Hepatocyte (in vitro differentiated cells): ENCODE data around the gene IL23A. TPM values are rescaled to one million over a fixed set of nuclear protein-coding genes. Genes with fewer than 3 reads are reported as not detected.

Source experiments
- DNase-seq: peaks from one replicate; pipeline ENCODE4 v3.0.0-alpha.2; 2016; ENCODE audit warnings: low spot score
- H2AFZ ChIP-seq: fragments of 200-600 bp; sonication (generic); 2 replicates; pipeline ENCODE4 v1.6.0; 2016; ENCODE audit warnings: antibody characterized with exemption, mild to moderate bottlenecking
- H3K27ac ChIP-seq: fragments of 200-600 bp; sonication (generic); 2 replicates; pipeline ENCODE4 v1.5.1; 2016; ENCODE audit warnings: mild to moderate bottlenecking
- H3K27me3 ChIP-seq: fragments of 200-600 bp; sonication (generic); 2 replicates; pipeline ENCODE4 v1.6.1; 2016
- H3K36me3 ChIP-seq: fragments of 200-600 bp; sonication (generic); replicated peaks from 2 replicates; pipeline ENCODE4 v1.5.1; 2016; ENCODE audit warnings: low read depth; ENCODE audit not compliant: insufficient read depth
- H3K4me1 ChIP-seq: fragments of 200-600 bp; sonication (generic); 2 replicates; pipeline ENCODE4 v1.5.1; 2016; ENCODE audit warnings: mild to moderate bottlenecking, moderate library complexity; ENCODE audit not compliant: insufficient read depth
- H3K4me2 ChIP-seq: fragments of 200-600 bp; sonication (generic); 2 replicates; pipeline ENCODE4 v1.6.0; 2016
- H3K4me3 ChIP-seq: fragments of 200-600 bp; sonication (generic); 2 replicates; pipeline ENCODE4 v1.5.1; 2016; ENCODE audit warnings: mild to moderate bottlenecking
- H3K79me2 ChIP-seq: fragments of 200-600 bp; sonication (generic); 2 replicates; pipeline ENCODE4 v1.6.0; 2017; ENCODE audit warnings: mild to moderate bottlenecking
- H3K9me2 ChIP-seq: fragments of 200-600 bp; sonication (generic); replicated peaks from 2 replicates; pipeline ENCODE4 v1.6.0; 2017; ENCODE audit warnings: mild to moderate bottlenecking; ENCODE audit not compliant: insufficient read depth
- H3K9me3 ChIP-seq: fragments of 200-600 bp; sonication (generic); 2 replicates; pipeline ENCODE4 v1.5.1; 2016; ENCODE audit warnings: low read depth, mild to moderate bottlenecking
- H4K20me1 ChIP-seq: fragments of 200-600 bp; sonication (generic); 2 replicates; pipeline ENCODE4 v1.6.0; 2016; ENCODE audit warnings: mild to moderate bottlenecking; ENCODE audit not compliant: insufficient read depth, poor library complexity, severe bottlenecking
- CTCF ChIP-seq: fragments of 200-600 bp; sonication (generic); IDR thresholded peaks from 2 replicates; pipeline ENCODE4 v1.5.1; 2016; ENCODE audit warnings: antibody characterized with exemption, mild to moderate bottlenecking; ENCODE audit not compliant: poor library complexity
- EZH2 ChIP-seq: fragments of 200-600 bp; sonication (generic); IDR thresholded peaks from 2 replicates; pipeline ENCODE4 v1.6.1; 2016; ENCODE audit warnings: antibody characterized with exemption, mild to moderate bottlenecking, borderline replicate concordance
- EZH2phosphoT487 ChIP-seq: fragments of 200-600 bp; sonication (generic); IDR thresholded peaks from one replicate; pipeline ENCODE4 v1.6.1; 2018; ENCODE audit warnings: antibody characterized with exemption, mild to moderate bottlenecking, low read depth, moderate library complexity; ENCODE audit not compliant: unreplicated experiment, severe bottlenecking
- WGBS: methylation state at CpG from one replicate; pipeline ENCODE4 v1.1.6; 2016; ENCODE audit warnings: low lambda C conversion rate; ENCODE audit errors: missing lambda C conversion rate; 5-methylcytosine and 5-hydroxymethylcytosine counted together
- polyA plus RNA-seq: library from polyadenylated mRNA; unstranded; fragments of >200 nt; fragmentation: Nextera tagmentation; extraction: Ambion mirVana; gene quantifications from 2 replicates; pipeline ENCODE4 v1.2.1, GENCODE V29; 2016
- total RNA-seq: library from RNA; depleted of rRNA; stranded (reverse); fragments of >200 nt; gene quantifications from 2 replicates; pipeline ENCODE4 v1.2.3, GENCODE V29; 2014

Gene IL23A
- total and polyA plus RNA-seq, 2 experiments from 2014 or later = 2.0 to 3.1 TPM

- Histone ChIP-seq H3K4me1 (peaks cover 11% of the 10 kb centered on the region), H3K9me3 (no peaks in the 10 kb centered on the region), H3K9me2 (no peaks in the 10 kb centered on the region), H3K36me3 (no peaks in the 10 kb centered on the region), H3K27me3 (no peaks in the 10 kb centered on the region), H3K4me3 (no peak overlapping the region), H2AFZ (no peak overlapping the region), H3K27ac (no peak overlapping the region), H3K79me2 (peaks cover 6% of the 10 kb centered on the region), H3K4me2 (no peak overlapping the region), H4K20me1 (no peaks in the 10 kb centered on the region)
- DNase-seq = no peak
- WGBS = 86% methylated on average over 7 of the region's 7 CpGs
- TF ChIP-seq EZH2phosphoT487 = no peak
- no peak for TF ChIP-seq CTCF
- TF ChIP-seq EZH2 = no peak
Measured at GRCh38 chr12:56330936-56331490, 7.7 kb upstream of the IL23A start.

- Histone ChIP-seq H3K9me3 (no peaks in the 10 kb centered on the region), H3K79me2 (peaks cover 6% of the 10 kb centered on the region), H3K27ac (peak overlapping the region; percentile 95), H3K4me1 (peaks cover 11% of the 10 kb centered on the region), H3K36me3 (no peaks in the 10 kb centered on the region), H3K27me3 (no peaks in the 10 kb centered on the region), H3K4me3 (peak overlapping the region; percentile 13), H2AFZ (peak overlapping the region; percentile 53), H3K9me2 (no peaks in the 10 kb centered on the region), H3K4me2 (peak overlapping the region; percentile 87), H4K20me1 (no peaks in the 10 kb centered on the region)
- TF ChIP-seq CTCF = no peak
- no peak for TF ChIP-seq EZH2phosphoT487
- no peak for TF ChIP-seq EZH2
- no peak for DNase-seq
- WGBS = 96% methylated on average over 11 of the region's 11 CpGs
Measured at GRCh38 chr12:56332512-56333196, 6.0 kb upstream of the IL23A start.

GRCh38 chr12:56333197-56333678 is 5.4 kb upstream of the IL23A start:
- WGBS = 36% methylated on average over 8 of the region's 8 CpGs
- H3K4me1 ChIP-seq = peaks cover 11% of the 10 kb centered on the region
- no peaks in the 10 kb centered on the region for H3K9me2 ChIP-seq
- H3K9me3 ChIP-seq = no peaks in the 10 kb centered on the region
- peak overlapping the region; percentile 87 for H3K4me2 ChIP-seq
- no peaks in the 10 kb centered on the region for H3K27me3 ChIP-seq
- H3K36me3 ChIP-seq = no peaks in the 10 kb centered on the region
- H3K4me3 ChIP-seq = peak overlapping the region; percentile 13
- H3K27ac ChIP-seq = peak overlapping the region; percentile 95
- H4K20me1 ChIP-seq = no peaks in the 10 kb centered on the region
- peak overlapping the region; percentile 53 for H2AFZ ChIP-seq
- TF ChIP-seq EZH2phosphoT487 = no peak
- TF ChIP-seq CTCF = no peak
- no peak for TF ChIP-seq EZH2
- H3K79me2 ChIP-seq = peaks cover 6% of the 10 kb centered on the region
- no peak for DNase-seq
